Activated T-cell treated with anti-CD3 and anti-CD28 coated beads, Interleukin-2, amount 50 U/mL, for 1 hour (primary cell): Measurements from ENCODE around the gene DGKE.

Experiments used
- DNase-seq: peaks from one replicate; pipeline ENCODE4 v3.0.0-alpha.2; 2020

DGKE gene

DNA sequence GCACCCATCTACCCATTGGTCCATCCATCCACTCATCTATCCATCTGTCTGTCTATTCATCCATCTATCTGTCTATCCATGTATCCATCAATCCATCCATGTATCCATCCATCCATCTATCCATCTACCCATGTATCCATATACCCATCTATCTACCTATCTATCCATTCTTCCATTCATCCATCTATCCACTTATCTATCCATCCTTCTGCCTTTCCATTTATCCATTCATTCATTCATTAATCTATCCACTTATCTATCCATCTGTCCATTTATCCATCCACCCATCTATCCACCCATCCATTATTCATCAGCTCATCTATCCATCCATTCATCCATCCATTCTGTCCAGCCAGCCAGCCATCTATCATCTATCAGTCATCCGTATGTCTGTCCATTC is 58.4 kb downstream of the DGKE start:
- no peak for DNase-seq

DNA sequence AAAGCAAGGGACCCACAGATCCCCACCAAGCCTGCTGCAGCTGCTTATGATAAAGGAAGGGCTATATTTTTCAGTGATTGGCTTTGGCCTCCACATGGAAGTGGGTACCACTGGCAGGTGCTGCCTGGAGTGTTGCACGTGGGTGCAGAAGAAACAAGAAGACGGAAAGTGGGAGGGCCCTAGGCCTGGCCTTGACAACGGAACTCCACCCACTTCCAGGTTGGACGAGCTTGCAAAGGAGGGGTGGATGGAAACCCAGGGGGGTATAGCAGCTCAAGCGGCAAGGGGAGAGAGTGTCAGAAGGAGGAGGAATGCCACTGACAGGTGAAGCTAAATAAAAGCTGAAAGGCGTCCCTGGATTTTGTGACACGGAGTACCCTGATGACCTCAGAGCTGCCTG is 59.6 kb downstream of the DGKE start:
- no peak for DNase-seq

DNA sequence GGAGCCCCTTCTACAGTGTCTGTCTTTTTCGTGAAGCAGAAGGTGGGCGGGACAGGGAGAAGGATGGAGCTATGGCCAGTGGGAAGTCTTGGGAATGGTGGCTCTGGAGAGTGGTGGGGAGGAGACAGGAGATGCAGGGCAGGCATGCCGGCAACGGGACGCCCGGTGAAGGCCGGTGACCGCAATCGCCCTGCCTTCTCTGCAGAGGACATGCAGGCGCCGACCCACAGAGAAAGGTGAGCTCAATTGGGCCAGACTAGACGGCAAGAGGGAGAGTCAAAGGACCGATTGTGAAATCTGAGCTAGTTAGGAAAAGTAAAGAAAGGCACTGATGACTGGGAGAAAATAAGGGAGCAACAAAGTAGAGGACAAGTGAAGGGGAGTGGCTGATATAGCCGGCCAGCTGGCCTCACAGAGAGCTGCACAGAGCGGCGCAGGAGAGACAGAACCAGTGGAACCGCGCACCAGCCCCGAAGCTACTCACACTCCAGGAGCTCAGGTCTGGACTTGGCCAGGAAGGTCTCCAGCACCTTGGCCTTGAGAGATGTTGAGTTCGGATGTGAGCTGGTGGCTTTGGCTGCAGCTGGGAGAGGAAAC is 61.0 kb downstream of the DGKE start:
- DNase-seq = no peak

DNA sequence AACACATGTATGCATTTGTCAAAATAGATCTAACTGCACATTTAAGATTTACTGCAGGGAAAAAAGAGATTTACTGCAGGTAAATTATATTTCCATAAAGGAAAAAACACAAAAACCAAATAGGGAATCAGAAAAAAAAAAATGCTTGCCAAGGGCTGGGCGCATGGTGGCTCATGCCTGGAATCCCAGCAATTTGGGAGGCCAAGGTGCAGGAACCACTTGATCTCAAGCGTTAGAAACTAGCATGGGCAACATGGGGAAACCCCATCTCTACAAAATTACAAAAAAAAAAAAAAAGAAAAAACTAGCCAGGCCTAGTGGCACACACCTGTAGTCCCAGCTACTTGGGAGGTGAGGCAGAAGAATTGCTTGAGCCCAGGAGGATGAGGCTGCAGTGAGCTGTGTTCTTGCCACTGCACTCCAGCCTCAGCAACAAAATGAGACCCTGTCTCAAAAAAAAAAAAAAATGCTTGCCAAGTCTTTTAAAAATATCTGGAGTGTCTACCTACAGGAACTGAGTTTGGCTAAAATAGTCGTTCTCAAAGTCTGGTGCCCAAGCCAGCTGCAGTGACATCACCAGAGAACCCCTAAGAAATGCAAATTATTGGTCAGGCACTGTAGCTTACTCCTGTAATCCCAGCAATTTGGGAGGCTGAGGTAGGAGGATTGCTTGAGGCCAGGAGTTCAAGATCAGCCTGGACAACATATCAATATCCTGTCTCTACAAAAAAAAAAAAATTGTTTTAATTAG is 62.4 kb downstream of the DGKE start:
- DNase-seq = no peak

DNA sequence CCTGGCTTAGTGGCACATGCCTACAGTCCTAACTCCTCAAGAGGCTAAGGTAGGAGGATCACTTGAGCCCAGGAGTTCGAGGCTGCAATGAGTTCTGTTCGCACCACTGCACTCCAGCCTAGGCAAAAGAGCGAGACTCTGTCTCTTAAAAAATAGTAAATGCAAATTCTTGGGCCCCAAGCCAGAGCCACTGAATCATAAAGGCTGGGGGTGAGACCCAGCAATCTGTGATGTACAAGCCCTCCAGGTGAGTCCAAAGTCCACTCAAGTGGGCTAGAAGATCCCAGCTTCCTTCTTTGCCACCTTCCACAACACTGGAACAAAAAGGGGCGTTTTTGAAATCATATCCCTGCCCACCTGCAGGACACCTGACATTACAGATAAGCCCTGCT is 63.0 kb downstream of the DGKE start:
- no peak for DNase-seq

DNA sequence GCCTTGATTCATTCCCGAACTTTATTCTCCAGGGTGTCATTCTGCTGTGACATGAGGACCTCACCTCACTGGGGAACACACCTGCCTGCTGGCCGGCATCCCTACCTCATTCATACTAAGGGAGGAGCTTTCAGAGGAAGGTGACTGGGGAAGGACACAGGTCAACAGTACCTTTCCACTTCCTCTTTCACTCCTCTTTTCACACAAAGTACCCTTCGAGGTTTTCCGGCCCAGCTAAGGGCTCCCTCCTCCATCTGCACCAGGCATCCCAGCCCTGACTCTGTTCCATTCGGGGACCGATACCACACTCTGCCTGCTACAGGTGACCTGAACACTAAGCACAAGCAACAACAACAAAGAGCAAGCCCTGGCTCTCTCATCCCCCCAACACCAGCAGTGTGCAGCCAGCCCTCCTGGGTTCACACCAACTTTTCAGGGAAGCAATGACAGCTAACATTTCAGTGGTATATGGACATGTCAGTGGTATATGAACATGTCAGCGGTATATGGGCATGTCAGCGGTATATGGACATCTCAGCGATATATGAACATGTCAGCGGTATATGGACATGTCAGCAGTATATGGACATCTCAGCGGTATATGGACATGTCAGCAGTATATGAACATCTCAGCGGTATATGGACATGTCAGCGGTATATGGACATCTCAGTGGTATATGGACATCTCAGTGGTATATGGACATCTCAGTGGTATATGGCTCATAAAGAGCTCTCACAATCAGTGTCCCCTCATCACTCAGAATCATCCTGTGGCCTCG is 63.9 kb downstream of the DGKE start:
- DNase-seq = no peak

DNA sequence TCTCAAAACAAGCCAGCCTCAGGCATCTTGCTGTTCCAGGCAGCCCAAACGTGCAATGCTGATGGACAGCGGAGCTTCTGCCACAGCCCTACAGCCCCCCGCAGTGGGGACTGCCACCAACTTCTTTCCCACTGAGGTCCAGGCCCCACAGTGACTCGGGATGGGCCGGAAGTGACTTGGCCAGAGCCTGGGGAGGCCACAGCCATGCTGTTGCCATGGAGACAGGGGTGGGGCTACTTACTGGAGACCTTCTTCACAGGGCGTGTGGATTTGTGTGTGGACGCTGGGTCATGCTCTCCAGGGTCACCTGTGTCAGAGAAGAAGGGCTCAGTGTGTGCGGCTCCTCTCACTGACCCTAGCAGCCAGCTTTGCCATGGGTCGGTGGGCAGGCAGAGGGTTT is 64.9 kb downstream of the DGKE start:
- no peak for DNase-seq

DNA sequence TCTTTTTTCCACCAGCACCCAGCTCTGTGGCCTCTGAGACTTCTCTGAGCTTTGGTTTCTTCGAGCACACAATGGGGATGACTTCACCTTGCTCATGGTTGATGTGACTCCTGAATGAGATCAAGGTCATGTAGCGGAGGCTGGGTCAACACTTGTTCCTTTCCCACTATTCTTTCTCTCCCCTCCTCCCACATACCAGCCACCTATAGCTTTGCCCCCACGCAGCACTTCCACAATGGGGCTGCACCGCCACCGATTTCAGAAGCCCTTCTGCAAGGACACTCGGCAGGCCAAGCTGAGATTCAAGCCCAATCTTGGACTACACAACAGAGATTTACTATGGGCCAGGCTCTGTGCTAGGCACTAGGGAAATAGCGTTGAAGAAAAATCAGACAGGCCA is 65.5 kb downstream of the DGKE start:
- no peak for DNase-seq

DNA sequence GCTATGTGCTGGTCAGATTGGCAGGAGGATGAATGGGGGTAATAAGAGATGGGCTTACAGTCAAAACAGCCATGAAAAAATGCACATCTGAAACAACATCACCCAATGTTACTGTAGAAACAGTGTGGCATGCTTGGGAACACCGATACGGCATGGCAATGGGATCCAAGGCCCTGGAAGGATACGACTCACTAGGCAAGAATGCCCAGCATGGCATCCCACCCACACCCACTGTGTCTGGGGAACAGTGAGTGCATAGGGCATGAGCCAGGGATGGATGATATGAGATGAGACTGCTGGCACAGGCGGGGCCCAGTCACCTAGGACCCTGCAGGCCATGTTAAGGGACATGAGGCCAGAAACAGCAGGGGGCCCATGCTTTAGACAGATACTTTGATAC is 68.4 kb downstream of the DGKE start:
- no peak for DNase-seq

DNA sequence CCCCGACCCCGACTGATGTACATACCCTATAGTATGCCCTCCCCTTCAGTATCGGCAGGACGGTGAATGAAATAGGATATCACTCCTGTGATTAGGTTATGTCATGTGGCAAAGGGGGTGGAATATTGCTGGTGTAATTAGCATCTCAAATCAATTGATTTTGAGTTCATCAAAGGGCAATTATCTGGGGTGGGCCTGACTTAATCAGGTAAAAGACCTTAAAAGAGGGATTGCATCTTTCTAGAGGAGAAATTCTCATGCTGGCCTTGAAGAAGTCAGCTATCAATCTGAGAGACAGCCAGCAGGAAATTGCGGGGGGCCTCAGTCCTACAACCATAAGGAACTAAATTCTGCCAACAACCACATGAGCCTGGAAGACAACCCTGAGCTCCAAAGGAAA is 69.6 kb downstream of the DGKE start:
- DNase-seq = no peak

DNA sequence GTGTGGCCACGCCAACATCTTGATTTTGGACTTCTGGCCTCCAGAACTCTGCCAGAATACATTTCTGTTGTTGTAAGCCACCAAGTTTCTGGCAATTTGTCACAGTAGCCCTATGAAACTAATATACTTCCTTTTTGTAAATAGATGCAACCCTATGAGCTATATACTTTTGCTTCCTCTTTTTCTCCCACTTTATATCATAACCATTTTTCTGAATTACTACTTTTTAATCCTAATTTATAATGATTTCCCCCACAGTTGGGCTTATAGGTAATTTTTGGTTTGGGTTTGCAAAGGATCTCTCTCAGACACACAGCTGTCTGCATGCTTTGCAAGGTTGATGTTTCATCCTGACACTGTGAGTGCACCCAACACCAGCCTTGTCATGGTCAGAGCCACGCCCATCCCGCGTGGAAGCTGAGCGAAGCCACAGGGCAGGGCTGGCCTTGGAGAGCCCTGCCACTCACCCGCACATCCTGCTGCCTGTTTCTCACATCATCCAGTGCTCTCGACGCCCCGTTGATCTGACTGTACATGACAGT is 74.1 kb downstream of the DGKE start:
- DNase-seq = no peak

DNA sequence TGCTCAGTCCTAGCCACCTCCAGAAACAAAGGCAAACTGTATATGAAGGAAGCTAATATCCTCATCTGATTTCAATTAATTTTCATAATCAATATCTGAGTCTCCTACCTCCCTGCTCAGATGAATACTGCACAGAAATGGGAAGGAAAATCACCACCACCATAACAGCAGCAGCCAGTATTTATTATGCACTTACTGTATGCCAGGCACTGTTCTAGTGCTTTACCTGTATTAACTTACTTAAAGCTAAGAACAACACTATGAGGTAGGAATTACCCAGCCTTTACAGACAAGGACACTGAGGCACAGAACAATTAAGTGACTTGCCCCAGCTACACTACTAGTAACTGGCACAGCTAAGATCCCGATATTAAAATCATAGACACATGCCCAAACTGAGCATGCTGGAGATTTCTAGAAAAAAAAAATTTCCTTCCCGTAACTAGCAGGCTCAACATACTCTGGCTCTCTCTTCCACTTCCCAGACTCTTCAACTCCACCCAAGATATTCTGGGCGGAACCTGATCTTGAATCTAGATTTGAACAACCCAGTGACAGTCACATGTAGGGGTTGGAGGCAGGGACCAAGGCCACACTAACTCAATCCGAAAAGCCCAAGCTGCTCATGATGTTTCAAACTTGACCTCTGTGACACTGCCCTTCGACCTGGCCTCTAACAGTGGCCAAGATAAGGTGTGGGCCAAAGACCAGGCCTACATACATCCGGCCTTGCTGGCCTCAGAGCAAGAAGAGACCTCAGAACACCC is 76.0 kb downstream of the DGKE start:
- DNase-seq = no peak

DNA sequence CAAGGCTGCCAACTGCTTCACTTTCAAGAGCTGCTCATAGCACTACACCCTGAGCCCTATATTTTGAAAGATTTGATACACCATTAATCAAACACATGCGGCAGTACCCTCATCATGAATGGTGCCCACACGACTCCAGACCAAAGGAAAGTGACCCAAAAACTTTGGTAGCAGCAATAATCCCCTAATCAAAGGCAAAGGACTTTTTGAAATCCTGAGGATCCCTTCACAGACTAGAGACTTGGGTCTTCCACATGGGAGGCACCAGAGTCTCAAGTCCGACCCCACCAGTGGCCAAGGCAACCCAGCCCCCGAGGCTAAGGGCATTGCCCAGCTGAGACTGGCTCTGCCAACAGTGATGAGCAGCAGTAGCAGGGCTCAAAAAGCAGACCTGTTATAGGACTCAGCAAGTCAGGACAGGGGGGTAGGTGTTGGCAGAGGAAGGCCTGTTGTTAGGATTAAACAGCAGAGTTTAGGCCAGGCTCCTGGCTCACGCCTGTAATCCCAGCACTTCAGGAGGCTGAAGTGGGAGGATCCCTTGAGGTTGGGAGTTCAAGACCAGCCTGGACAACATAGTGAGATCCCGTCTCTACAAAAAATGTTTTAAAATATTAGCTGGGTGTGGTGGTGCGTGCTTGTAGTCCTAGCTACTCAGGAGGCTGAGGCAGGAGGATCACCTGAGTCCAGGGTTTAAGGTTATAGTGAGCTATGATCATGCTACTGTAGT is 76.7 kb downstream of the DGKE start:
- DNase-seq = no peak

DNA sequence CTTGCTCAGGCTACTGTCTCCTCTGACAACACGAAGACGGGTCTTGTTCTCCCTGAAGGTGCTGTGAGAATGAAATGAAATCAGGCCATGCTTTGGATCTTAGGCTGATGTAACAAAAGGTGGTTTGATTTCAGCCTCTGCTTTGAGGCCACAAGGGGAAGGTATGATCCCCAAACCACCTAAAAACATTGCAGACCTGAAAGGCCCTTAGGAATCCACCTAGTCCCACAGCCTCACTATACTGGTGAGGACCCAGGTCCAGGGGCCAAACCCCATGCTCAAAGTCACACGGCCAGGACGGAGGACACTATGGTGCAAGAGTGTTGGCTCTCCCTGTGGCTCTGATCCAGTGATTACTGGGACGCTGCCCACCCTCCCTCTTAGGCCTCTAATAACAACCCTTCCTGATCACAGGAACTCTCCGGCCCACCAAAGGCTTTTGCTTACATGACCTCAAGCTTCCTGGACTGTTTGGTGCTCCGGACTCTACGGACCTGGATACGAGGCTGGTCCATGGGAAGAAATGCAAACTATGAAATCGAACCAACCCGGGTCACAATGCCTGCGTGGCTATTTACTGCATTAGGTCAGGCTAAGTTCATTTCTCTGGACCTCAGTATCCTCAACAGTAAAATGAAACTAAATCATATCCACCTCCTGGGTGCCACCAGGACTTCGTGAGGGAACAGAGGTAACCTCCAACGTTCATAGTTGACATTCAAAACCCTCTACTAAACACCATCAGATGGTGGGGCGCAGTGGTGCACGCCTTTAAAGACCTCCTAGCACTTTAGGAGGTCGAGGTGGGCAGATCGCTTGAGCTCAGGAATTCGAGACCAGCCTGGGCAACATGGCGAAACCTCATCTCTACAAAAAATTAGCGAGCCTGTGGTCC is 78.4 kb downstream of the DGKE start:
- DNase-seq = no peak

DNA sequence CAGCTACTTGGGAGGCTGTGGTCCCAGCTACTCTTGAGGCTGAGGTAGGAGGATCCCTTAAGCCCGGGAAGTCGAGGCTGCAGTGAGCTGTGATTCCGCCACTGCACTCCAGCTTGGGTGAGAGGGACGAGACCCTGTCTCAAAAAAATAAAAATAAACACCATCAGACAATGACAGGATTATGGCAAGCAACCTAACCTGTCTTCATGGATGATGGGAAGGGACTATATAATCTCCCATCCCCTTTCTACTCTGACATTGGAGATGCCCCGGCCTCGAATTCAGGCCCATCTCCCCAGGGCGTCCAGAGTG is 79.0 kb downstream of the DGKE start:
- DNase-seq = no peak

DNA sequence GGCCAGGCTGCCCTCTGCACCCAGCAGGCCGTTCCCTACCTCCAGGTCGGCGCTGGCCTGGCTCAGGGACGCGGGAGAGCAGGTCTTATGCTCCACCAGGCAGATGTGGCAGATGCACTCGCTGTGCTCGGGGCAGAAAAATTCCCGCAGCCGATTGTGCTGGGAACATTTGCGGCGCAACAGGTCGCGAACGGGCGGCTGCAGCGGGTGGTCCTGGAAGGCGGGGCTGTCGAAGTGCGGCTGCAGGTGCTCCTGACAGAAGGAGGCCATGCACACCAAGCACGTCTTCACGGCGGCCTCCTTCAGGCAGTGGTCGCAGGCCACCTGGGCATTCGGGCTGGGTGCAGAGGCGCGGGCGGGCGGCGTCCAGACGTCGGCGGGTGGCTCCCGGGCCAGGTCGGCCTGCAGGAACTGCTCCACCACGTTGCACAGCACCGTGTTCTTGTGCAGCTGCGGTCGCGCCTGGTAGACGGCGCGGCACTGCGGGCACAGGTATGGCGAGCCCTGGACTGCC is 79.5 kb downstream of the DGKE start:
- DNase-seq = no peak

DNA sequence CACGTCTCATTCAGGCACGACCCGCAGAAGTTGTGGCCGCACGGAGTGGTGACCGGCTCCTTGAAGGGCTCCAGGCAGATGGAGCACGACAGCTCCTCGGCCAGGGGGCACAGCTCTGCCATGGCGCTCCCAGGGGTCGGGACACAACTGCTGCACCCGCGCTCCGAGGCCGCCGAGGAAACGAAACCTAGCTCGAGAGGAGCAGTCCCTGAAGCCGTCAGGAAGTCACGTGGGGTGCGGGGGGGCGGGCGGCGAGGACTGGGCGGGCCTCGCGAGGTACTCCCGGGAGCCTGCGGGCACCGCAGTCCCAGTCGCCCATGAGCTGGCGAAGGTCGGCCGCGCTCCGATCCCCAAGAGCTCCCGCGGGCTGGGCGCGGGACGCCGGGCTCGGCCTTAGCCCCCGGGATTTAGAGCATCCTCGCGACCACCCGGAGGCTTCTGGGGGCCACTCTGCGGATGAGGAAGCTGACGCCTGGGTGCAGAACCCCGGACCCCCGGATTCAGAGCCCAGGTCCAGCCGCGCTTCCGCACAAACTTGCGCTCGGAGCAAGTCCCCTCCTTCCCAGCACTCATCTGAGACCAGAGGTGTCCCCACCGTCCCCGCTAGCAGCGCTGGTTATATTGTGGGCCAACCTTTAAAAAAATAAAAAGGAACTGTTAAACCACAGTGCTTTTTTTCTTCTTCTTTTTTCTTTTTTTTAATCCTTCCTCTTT is 80.1 kb downstream of the DGKE start, which contains the start of gene TRIM25:
TSS of gene TRIM25 (minus strand) at position 183 of the 714 bp plus-strand sequence. CDS start at position 122, 61 bp downstream.
- DNase-seq = peak; percentile 83

DNA sequence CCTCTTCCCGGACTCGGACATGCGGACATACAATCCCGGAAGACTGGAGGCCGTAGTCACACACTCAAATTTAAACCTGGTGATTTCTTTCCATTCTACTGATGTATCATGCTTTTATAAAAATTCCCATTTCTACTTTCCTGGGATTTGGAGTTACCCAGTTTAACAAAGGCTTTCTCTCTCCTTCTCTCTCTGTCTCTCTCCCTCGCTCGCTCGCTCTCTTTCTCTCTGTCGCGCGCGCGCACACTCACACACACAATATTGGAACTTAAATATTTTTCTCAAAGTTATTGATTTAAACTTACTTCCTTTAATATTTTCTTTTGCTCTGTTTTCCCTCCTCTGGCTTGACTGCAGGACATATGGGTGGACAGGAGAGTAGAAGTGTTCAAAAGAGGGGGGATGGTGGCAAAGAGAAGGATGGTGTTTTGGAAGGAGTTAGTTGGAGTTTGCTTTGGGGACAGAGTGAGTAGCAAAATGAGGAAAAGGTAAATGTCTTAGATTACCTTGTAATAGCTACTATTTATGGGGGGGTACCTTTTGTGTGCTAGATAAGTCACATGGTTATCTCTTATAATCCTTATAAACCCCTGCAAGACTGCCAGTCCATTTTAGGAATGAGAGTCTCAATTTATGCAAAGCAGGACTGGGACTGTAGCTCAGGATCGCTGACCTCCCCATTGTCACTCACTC is 80.8 kb downstream of the DGKE start:
- no peak for DNase-seq

DNA sequence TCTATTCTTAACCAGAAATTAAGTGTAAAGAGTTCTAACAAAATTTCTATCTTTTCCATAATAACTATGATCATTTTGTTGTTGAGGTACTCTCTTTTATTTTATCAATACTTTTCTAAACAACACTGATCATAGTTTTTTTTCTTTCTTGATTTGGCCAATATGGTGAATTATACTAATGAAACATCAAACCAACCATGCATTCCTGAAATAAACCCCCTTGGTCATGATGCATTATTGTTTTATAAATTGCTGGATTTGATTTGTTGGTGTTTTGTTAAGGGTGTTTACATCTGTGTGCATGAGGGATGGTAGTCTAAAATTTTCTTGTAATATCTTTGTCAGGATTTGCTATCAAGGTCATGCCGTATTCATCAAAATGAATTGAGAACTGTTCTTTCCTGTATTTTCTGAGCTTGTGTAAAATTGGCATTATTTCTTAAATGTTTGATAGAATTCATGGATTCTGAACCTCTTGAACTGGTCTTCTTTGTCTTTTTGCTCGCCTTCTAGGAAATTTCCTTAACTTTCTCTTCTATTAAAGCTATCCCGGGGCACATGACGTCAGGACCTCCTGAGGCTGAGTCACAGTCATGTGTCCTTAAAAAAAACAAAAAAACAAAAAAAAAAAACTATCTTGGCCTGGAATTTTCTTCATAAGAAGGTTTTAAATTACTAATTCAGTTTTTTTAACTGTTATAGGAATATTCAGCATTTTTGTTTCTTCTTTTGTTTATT is 83.8 kb downstream of the DGKE start:
- DNase-seq = no peak
